Fibroblast of mammary gland (primary cell): ENCODE measurements around the gene PANK3.
A peak's percentile ranks its signal among the peaks of the same experiment; 100 is the strongest.
"Not testable (repeated sequence)": the region's sequence is repeated elsewhere in the genome, so short reads cannot be mapped to it uniquely, and the experiment has no call there.

Experiments used
- DNase-seq: peaks from one replicate; pipeline ENCODE4 v3.0.0-alpha.2; 2010; ENCODE audit warnings: low read depth
- H3K4me3 ChIP-seq: 2 replicates; pipeline ENCODE4 v1.5.1; 2011; ENCODE audit warnings: low read depth, mild to moderate bottlenecking, low read length, moderate library complexity; ENCODE audit not compliant: control insufficient read depth
- CTCF ChIP-seq: conservative IDR thresholded peaks from 2 replicates; pipeline ENCODE4 v1.5.1; 2011; ENCODE audit warnings: low read depth, low read length, inconsistent platforms; ENCODE audit not compliant: control insufficient read depth, insufficient read depth

PANK3 gene

GRCh38 chr5:168598639-168599038 lies 19.5 kb upstream of the PANK3 start:
- no peak overlapping the region for H3K4me3 ChIP-seq
- TF ChIP-seq CTCF, result no peak
- no peak for DNase-seq

- H3K4me3 ChIP-seq, result no peak overlapping the region
- no peak for DNase-seq
- TF ChIP-seq CTCF, result no peak
Observed at GRCh38 chr5:168596927-168597326, 17.8 kb upstream of the PANK3 start.

GRCh38 chr5:168596122-168596521 lies 17.0 kb upstream of the PANK3 start:
- not testable (repeated sequence) for DNase-seq, H3K4me3 ChIP-seq

- no peak for TF ChIP-seq CTCF
- H3K4me3 ChIP-seq, result no peak overlapping the region
- peak; percentile 56 for DNase-seq
Observed at GRCh38 chr5:168592014-168592368, 12.8 kb upstream of the PANK3 start.

GRCh38 chr5:168591302-168592013 lies 12.3 kb upstream of the PANK3 start:
- no peak overlapping the region for H3K4me3 ChIP-seq
- DNase-seq, result no peak
- no peak for TF ChIP-seq CTCF

GRCh38 chr5:168590666-168591065 lies 11.5 kb upstream of the PANK3 start:
- no peak for DNase-seq
- no peak overlapping the region for H3K4me3 ChIP-seq
- TF ChIP-seq CTCF, result no peak

GRCh38 chr5:168587987-168588386 lies 8.8 kb upstream of the PANK3 start:
- no peak for DNase-seq
- no peak overlapping the region for H3K4me3 ChIP-seq
- no peak for TF ChIP-seq CTCF
